GM23338 (cell line): ENCODE results near the gene OBSCN. TPM values are rescaled to one million over a fixed set of nuclear protein-coding genes. Genes with fewer than 3 reads are reported as not detected.

Experiments
- ATAC-seq: fragments of 200-7000 bp; cut with Tn5 transposase; 3 replicates; pipeline ENCODE4 v1.9.1; 2020
- DNase-seq: peaks from one replicate; pipeline ENCODE4 v3.0.0-alpha.2; 2015; ENCODE audit warnings: low spot score
- H2AFZ ChIP-seq: fragments of 200-600 bp; sonication (generic); 2 replicates; pipeline ENCODE4 v1.8.0; 2016; ENCODE audit warnings: antibody characterized with exemption, mild to moderate bottlenecking, moderate library complexity
- H3F3A ChIP-seq: fragments of 200-600 bp; sonication (generic); replicated peaks from 2 replicates; pipeline ENCODE4 v1.8.0; 2017; ENCODE audit warnings: antibody characterized with exemption, mixed run types, low read depth
- H3K27ac ChIP-seq: fragments of 200-600 bp; sonication (generic); 2 replicates; pipeline ENCODE4 v1.6.1; 2016; ENCODE audit warnings: low read depth
- H3K27me3 ChIP-seq: fragments of 200-600 bp; sonication (generic); 2 replicates; pipeline ENCODE4 v1.8.0; 2016; ENCODE audit warnings: mild to moderate bottlenecking, mixed run types, moderate library complexity; ENCODE audit not compliant: insufficient read depth
- H3K36me3 ChIP-seq: fragments of 200-600 bp; sonication (generic); 2 replicates; pipeline ENCODE4 v1.8.0; 2016; ENCODE audit warnings: mild to moderate bottlenecking; ENCODE audit not compliant: insufficient read depth
- H3K4me1 ChIP-seq: fragments of 200-600 bp; sonication (generic); 2 replicates; pipeline ENCODE4 v1.8.0; 2016; ENCODE audit warnings: mild to moderate bottlenecking, moderate library complexity; ENCODE audit not compliant: insufficient read depth
- H3K4me2 ChIP-seq: fragments of 200-600 bp; sonication (generic); 2 replicates; pipeline ENCODE4 v1.7.1; 2017; ENCODE audit warnings: mixed run types
- H3K4me3 ChIP-seq: fragments of 200-600 bp; sonication (generic); 2 replicates; pipeline ENCODE4 v1.6.1; 2016; ENCODE audit warnings: mixed run types
- H3K79me2 ChIP-seq: fragments of 200-600 bp; sonication (generic); replicated peaks from 2 replicates; pipeline ENCODE4 v1.8.0; 2017; ENCODE audit warnings: mild to moderate bottlenecking; ENCODE audit not compliant: insufficient read depth
- H3K9me2 ChIP-seq: fragments of 200-600 bp; sonication (generic); 2 replicates; pipeline ENCODE4 v1.8.0; 2017; ENCODE audit not compliant: insufficient read depth
- H4K20me1 ChIP-seq: fragments of 200-600 bp; sonication (generic); replicated peaks from 2 replicates; pipeline ENCODE4 v1.8.0; 2017; ENCODE audit warnings: mild to moderate bottlenecking; ENCODE audit not compliant: insufficient read depth
- H3K27ac Mint-ChIP-seq: 2 replicates; pipeline ENCODE4 v1.8.0; 2020; ENCODE audit warnings: inconsistent platforms, mild to moderate bottlenecking, moderate library complexity, mixed read lengths
- H3K27me3 Mint-ChIP-seq: 3 replicates; pipeline ENCODE4 v1.8.0; 2022; ENCODE audit warnings: low read depth, mild to moderate bottlenecking, moderate library complexity, mixed read lengths, inconsistent platforms; ENCODE audit not compliant: insufficient read depth, poor library complexity
- H3K36me3 Mint-ChIP-seq: 3 replicates; pipeline ENCODE4 v1.8.0; 2021; ENCODE audit warnings: low read depth, mild to moderate bottlenecking, inconsistent platforms, moderate library complexity, mixed read lengths
- H3K4me1 Mint-ChIP-seq: 3 replicates; pipeline ENCODE4 v1.8.0; 2020; ENCODE audit warnings: mild to moderate bottlenecking, inconsistent platforms, mixed read lengths
- H3K4me3 Mint-ChIP-seq: 3 replicates; pipeline ENCODE4 v1.8.0; 2021; ENCODE audit warnings: moderate library complexity, mild to moderate bottlenecking, inconsistent platforms, mixed read lengths
- H3K9me3 Mint-ChIP-seq: 3 replicates; pipeline ENCODE4 v1.8.0; 2020; ENCODE audit warnings: moderate library complexity, mild to moderate bottlenecking, inconsistent platforms, mixed read lengths
- STAT1 ChIP-seq: IDR thresholded peaks from one replicate; pipeline ENCODE4 v1.6.1; 2016; ENCODE audit warnings: antibody characterized with exemption; ENCODE audit not compliant: unreplicated experiment
- ZNF114 ChIP-seq: fragments of 250-450 bp; sonication (Bioruptor Pico); IDR thresholded peaks from 2 replicates; pipeline ENCODE4 v1.5.0; 2020; ENCODE audit warnings: mild to moderate bottlenecking, moderate library complexity
- polyA plus RNA-seq: library from polyadenylated mRNA; unstranded; fragments of >200 nt; fragmentation: Nextera tagmentation; extraction: Ambion mirVana; gene quantifications from 2 replicates; pipeline ENCODE4 v1.2.1, GENCODE V29; 2016
- total RNA-seq: library from RNA; depleted of rRNA; stranded (reverse); fragments of >200 nt; shearing (Covaris generic); gene quantifications from 2 replicates; pipeline ENCODE4 v1.2.3, GENCODE V29; 2014
- TF ChIP-seq, protein P1 (sequence below): fragments of 250-450 bp; sonication (Bioruptor Pico); IDR thresholded peaks from 2 replicates; pipeline ENCODE4 v1.5.0; 2020; ENCODE audit warnings: mild to moderate bottlenecking, moderate library complexity

Gene OBSCN
- total and polyA plus RNA-seq, 2 experiments from 2014 or later: 8.4 to 38.5 TPM

DNA sequence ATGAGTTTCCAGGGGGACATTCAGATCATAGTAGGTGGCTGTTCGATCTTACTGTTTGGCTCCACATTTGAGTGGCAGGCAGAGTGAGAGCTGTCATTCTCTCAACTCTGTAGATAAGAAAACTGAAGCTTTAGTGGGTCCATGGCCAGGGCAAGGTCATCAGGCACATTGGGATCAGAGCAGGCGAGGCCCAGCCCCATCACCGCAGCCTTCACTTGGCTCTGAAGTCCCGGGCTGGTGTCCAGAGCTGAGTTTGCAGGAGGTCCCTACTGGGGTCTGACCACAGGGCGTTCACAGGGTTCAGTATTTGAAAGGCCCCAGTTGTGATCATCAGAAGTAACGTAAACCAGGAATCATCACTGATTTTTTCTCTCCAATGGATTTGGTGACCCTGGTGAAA is 76.7 kb downstream of the OBSCN start (continued):
- TF ChIP-seq, protein P1, sequence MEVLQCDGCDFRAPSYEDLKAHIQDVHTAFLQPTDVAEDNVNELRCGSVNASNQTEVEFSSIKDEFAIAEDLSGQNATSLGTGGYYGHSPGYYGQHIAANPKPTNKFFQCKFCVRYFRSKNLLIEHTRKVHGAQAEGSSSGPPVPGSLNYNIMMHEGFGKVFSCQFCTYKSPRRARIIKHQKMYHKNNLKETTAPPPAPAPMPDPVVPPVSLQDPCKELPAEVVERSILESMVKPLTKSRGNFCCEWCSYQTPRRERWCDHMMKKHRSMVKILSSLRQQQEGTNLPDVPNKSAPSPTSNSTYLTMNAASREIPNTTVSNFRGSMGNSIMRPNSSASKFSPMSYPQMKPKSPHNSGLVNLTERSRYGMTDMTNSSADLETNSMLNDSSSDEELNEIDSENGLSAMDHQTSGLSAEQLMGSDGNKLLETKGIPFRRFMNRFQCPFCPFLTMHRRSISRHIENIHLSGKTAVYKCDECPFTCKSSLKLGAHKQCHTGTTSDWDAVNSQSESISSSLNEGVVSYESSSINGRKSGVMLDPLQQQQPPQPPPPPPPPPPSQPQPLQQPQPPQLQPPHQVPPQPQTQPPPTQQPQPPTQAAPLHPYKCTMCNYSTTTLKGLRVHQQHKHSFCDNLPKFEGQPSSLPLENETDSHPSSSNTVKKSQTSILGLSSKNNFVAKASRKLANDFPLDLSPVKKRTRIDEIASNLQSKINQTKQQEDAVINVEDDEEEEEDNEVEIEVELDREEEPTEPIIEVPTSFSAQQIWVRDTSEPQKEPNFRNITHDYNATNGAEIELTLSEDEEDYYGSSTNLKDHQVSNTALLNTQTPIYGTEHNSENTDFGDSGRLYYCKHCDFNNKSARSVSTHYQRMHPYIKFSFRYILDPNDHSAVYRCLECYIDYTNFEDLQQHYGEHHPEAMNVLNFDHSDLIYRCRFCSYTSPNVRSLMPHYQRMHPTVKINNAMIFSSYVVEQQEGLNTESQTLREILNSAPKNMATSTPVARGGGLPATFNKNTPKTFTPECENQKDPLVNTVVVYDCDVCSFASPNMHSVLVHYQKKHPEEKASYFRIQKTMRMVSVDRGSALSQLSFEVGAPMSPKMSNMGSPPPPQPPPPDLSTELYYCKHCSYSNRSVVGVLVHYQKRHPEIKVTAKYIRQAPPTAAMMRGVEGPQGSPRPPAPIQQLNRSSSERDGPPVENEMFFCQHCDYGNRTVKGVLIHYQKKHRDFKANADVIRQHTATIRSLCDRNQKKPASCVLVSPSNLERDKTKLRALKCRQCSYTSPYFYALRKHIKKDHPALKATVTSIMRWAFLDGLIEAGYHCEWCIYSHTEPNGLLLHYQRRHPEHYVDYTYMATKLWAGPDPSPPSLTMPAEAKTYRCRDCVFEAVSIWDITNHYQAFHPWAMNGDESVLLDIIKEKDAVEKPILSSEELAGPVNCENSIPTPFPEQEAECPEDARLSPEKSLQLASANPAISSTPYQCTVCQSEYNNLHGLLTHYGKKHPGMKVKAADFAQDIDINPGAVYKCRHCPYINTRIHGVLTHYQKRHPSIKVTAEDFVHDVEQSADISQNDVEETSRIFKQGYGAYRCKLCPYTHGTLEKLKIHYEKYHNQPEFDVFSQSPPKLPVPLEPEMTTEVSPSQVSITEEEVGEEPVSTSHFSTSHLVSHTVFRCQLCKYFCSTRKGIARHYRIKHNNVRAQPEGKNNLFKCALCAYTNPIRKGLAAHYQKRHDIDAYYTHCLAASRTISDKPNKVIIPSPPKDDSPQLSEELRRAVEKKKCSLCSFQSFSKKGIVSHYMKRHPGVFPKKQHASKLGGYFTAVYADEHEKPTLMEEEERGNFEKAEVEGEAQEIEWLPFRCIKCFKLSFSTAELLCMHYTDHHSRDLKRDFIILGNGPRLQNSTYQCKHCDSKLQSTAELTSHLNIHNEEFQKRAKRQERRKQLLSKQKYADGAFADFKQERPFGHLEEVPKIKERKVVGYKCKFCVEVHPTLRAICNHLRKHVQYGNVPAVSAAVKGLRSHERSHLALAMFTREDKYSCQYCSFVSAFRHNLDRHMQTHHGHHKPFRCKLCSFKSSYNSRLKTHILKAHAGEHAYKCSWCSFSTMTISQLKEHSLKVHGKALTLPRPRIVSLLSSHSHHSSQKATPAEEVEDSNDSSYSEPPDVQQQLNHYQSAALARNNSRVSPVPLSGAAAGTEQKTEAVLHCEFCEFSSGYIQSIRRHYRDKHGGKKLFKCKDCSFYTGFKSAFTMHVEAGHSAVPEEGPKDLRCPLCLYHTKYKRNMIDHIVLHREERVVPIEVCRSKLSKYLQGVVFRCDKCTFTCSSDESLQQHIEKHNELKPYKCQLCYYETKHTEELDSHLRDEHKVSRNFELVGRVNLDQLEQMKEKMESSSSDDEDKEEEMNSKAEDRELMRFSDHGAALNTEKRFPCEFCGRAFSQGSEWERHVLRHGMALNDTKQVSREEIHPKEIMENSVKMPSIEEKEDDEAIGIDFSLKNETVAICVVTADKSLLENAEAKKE (CRISPR knock-in tag): no peak

DNA sequence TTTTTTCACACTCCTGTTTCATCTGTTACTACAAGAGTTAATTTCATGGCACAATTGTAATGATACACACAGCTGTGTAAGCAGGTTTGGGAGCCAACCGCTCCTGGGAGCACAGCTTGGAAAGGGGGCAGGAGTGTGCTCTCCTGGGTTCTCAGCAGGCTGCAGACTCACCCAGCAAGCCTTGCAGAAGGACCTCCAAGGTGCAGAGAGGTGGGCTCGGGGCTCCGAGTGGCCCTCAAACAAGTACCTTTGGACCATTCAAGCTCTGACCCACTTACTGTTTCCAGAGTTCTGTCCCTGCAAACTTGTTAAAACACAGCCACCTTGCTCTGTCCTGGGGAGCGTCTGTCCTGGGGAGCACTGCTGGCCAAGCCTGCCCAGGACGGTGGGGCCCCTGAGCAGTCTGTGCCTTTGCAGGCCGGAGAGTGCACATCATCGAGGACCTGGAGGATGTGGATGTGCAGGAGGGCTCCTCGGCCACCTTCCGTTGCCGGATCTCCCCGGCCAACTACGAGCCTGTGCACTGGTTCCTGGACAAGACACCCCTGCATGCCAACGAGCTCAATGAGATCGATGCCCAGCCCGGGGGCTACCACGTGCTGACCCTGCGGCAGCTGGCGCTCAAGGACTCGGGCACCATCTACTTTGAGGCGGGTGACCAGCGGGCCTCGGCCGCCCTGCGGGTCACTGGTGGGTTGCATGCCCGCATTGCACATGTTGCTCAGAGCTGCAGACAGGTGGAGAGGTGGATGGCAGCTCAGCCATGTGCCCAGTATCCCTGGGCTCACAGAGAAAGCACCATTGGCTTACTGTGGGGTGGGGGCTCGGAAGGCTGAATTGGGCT is 78.0 kb downstream of the OBSCN start:
- H3K27me3 Mint-ChIP-seq: peaks cover 10% of the 10 kb centered on the region
- H3K36me3 Mint-ChIP-seq: peaks cover 24% of the 10 kb centered on the region; the same call in 2 of the 3 replicates
- no peaks in the 10 kb centered on the region for H3K79me2 ChIP-seq
- H3K4me3 Mint-ChIP-seq: no peak overlapping the region
- no peaks in the 10 kb centered on the region for H3K27me3 ChIP-seq
- H3K27ac Mint-ChIP-seq: no peak overlapping the region
- H4K20me1 ChIP-seq: no peaks in the 10 kb centered on the region
- no peak overlapping the region for H2AFZ ChIP-seq
- ATAC-seq (no peak), DNase-seq (no peak)
- no peak overlapping the region for H3K4me3 ChIP-seq
- H3F3A ChIP-seq: no peaks in the 10 kb centered on the region
- H3K4me2 ChIP-seq: no peak overlapping the region
- H3K9me2 ChIP-seq: no peaks in the 10 kb centered on the region
- no peaks in the 10 kb centered on the region for H3K4me1 ChIP-seq
- no peaks in the 10 kb centered on the region for H3K9me3 Mint-ChIP-seq
- no peaks in the 10 kb centered on the region for H3K4me1 Mint-ChIP-seq
- no peak overlapping the region for H3K27ac ChIP-seq
- TF ChIP-seq STAT1: no peak
- TF ChIP-seq ZNF114 (CRISPR knock-in tag): no peak
- TF ChIP-seq, protein P1 (CRISPR knock-in tag): no peak
- no peaks in the 10 kb centered on the region for H3K36me3 ChIP-seq
